Activated naive CD4-positive, alpha-beta T cell treated with anti-CD3 and anti-CD28 coated beads, Interleukin-2, amount 10 ng/mL, durations not matched to agents 7 days and 5 days (primary cell): ENCODE data around the gene HACD3.
"Not testable (repeated sequence)": the region's sequence is repeated elsewhere in the genome, so short reads cannot be mapped to it uniquely, and the experiment has no call there.

Source experiments
- CTCF ChIA-PET: fragments of 350-600 bp; sonication (Branson Sonifier 250); formaldehyde crosslinking; loops from one replicate; lab custom pipeline; 2021; ENCODE audit warnings: antibody characterized with exemption; lab: Charles Lee
- DNase-seq: peaks from one replicate; pipeline ENCODE4 v3.0.0-alpha.2; 2020
- H3K27ac Mint-ChIP-seq: one replicate; pipeline ENCODE4 v1.8.0; 2021; ENCODE audit warnings: mild to moderate bottlenecking, moderate library complexity, mixed read lengths
- H3K27me3 Mint-ChIP-seq: one replicate; pipeline ENCODE4 v1.8.0; 2021; ENCODE audit warnings: mild to moderate bottlenecking, mixed read lengths
- H3K36me3 Mint-ChIP-seq: one replicate; pipeline ENCODE4 v1.8.0; 2021; ENCODE audit warnings: mixed read lengths
- H3K4me1 Mint-ChIP-seq: one replicate; pipeline ENCODE4 v1.8.0; 2021; ENCODE audit warnings: mixed read lengths
- H3K4me3 Mint-ChIP-seq: one replicate; pipeline ENCODE4 v1.8.0; 2021; ENCODE audit warnings: mild to moderate bottlenecking, moderate library complexity, mixed read lengths
- H3K9me3 Mint-ChIP-seq: one replicate; pipeline ENCODE4 v1.8.0; 2021; ENCODE audit warnings: mixed read lengths

The HACD3 gene

GRCh38 chr15:65598468-65598867 is 68.2 kb downstream of the HACD3 start:
- Mint-ChIP-seq H3K27me3 (no peaks in the 10 kb centered on the region), H3K36me3 (peaks cover 51% of the 10 kb centered on the region), H3K4me1 (peaks cover 3% of the 10 kb centered on the region), H3K4me3 (no peak overlapping the region), H3K27ac (no peak overlapping the region), H3K9me3 (no peaks in the 10 kb centered on the region)
- DNase-seq: no peak
- CTCF ChIA-PET: no interaction called here

- Mint-ChIP-seq H3K27ac (no peak overlapping the region), H3K4me3 (no peak overlapping the region), H3K9me3 (no peaks in the 10 kb centered on the region), H3K36me3 (peaks cover 46% of the 10 kb centered on the region), H3K27me3 (no peaks in the 10 kb centered on the region), H3K4me1 (peaks cover 3% of the 10 kb centered on the region)
- CTCF ChIA-PET: no interaction called here
- no peak for DNase-seq
These were observed 69.4 kb downstream of the HACD3 start for GRCh38 chr15:65599677-65600076.

- CTCF ChIA-PET: no interaction called here
- H3K9me3 Mint-ChIP-seq: no peaks in the 10 kb centered on the region
- no peak overlapping the region for H3K4me3 Mint-ChIP-seq
- DNase-seq: no peak
- peaks cover 33% of the 10 kb centered on the region for H3K36me3 Mint-ChIP-seq
- H3K27me3 Mint-ChIP-seq: no peaks in the 10 kb centered on the region
- no peak overlapping the region for H3K27ac Mint-ChIP-seq
- H3K4me1 Mint-ChIP-seq: peaks cover 3% of the 10 kb centered on the region
These were observed 72.9 kb downstream of the HACD3 start for GRCh38 chr15:65603134-65603533.

DNA sequence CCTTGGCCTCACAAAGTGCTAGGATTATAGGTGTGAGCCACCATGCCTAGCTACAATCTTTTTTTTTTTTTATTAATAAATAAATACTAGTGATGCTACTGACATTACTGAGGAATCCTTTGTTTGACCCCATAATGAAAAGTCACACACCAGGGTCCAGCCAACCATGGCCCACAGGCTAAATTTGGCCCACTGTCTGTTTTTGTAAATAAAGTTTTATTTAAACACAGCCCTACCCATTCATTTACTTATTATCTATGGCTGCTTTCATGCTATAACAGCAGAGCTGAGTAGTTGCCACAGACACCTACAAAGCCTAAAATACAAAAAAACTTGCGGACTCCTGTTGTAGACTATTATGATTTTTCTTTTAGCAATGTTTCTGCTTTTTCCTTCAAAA is 73.3 kb downstream of the HACD3 start:
- CTCF ChIA-PET: no interaction called here
- Mint-ChIP-seq H3K4me1 (peaks cover 5% of the 10 kb centered on the region), H3K9me3 (no peaks in the 10 kb centered on the region), H3K4me3 (no peak overlapping the region), H3K36me3 (peaks cover 30% of the 10 kb centered on the region), H3K27me3 (no peaks in the 10 kb centered on the region), H3K27ac (no peak overlapping the region)
- no peak for DNase-seq

GRCh38 chr15:65610871-65611718 is 80.8 kb downstream of the HACD3 start, which contains the start of gene INTS14:
INTS14 (minus strand) TSS chr15:65611131; CDS start chr15:65607380, 3,751 bp downstream.
- peak; percentile 95 for DNase-seq
- peaks cover 4% of the 10 kb centered on the region for H3K27me3 Mint-ChIP-seq
- peaks cover 4% of the 10 kb centered on the region for H3K36me3 Mint-ChIP-seq
- CTCF ChIA-PET: interaction anchor here (0.8 to 2.3 kb wide), 10 partner anchors 12 to 258 kb away, joined by 3 to 9 read pairs (median 3); partner anchors contain the start of genes HACD3 and RAB11A
- peak within 1 kb of the TSS; percentile 96 for H3K27ac Mint-ChIP-seq
- peak within 1 kb of the TSS; percentile 88 for H3K4me3 Mint-ChIP-seq
- H3K9me3 Mint-ChIP-seq: no peaks in the 10 kb centered on the region
- peaks cover 37% of the 10 kb centered on the region for H3K4me1 Mint-ChIP-seq

- Mint-ChIP-seq H3K36me3 (peaks cover 5% of the 10 kb centered on the region), H3K4me3 (peak overlapping the region; percentile 88), H3K9me3 (no peaks in the 10 kb centered on the region), H3K4me1 (peaks cover 37% of the 10 kb centered on the region), H3K27me3 (peaks cover 4% of the 10 kb centered on the region), H3K27ac (peak overlapping the region; percentile 96)
- DNase-seq: no peak
- CTCF ChIA-PET: interaction anchor here (0.6 to 2.3 kb wide), 6 partner anchors 20 to 272 kb away, joined by 3 to 9 read pairs (median 4); partner anchors contain the start of gene RAB11A
These were observed 81.8 kb downstream of the HACD3 start for GRCh38 chr15:65611888-65612615.

DNA sequence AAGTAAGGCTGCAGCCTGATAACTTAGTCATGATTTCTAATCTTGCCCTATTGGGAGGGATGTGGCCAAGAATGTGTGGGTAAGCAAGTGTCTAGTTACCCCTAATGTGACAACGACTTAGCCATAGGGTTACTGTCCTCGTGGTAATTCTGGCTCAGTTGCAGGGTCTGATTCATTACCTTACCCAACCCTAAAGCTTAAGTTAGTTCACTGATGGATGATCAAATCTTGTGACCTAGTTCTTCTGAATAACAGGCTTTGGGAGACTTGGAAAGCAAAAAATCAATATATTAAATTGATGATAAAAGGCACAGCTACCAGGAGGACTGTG is 82.3 kb downstream of the HACD3 start:
- CTCF ChIA-PET: interaction anchor here (0.6 to 2.3 kb wide), 3 partner anchors 19 to 272 kb away, joined by 3 to 9 read pairs (median 5); no protein-coding TSS in a partner anchor
- Mint-ChIP-seq H3K27ac (no peak overlapping the region), H3K9me3 (no peaks in the 10 kb centered on the region), H3K4me3 (peak overlapping the region; percentile 88), H3K36me3 (peaks cover 3% of the 10 kb centered on the region), H3K27me3 (peaks cover 4% of the 10 kb centered on the region), H3K4me1 (peaks cover 37% of the 10 kb centered on the region)
- no peak for DNase-seq

DNA sequence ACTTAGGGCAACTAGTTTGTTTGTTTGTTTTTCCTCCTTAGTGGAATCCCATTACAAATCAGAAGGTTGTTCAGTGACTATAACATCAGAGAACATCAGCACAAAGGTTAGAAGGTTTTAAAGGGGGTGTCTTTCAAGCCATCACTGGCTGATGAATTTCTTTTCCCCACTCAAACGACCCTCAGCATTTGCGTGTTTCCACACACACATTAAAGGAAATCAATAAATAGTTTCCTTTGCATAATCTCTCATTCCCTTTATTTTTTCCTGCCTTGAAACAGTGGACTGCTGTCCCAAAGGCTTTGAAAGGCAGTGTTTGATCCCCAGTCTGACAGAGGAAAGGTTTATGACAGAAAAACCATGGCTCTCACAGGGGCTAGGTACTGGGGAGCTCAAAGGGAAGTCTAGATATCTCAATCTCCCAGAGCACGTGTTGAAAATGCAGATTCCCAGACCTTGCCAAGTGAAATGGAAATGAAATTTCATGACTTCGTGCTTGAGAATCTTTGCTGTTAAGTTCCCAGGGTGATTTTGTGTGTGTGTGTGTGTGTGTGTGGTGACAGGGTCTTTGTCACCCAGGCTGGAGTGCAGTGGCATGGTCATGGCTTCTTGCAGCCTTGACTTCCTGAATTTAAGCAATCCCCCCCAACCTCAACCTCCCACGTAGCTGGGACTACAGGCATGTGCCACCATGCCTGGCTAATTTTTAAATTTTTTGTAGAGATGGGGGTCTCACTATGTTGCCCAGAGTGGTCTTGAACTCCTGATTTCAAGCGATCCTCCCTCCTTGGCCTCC is 82.9 kb downstream of the HACD3 start:
- Mint-ChIP-seq H3K9me3 (no peaks in the 10 kb centered on the region), H3K4me3 (no peak overlapping the region), H3K36me3 (peaks cover 3% of the 10 kb centered on the region), H3K27ac (no peak overlapping the region), H3K27me3 (peaks cover 4% of the 10 kb centered on the region), H3K4me1 (peaks cover 37% of the 10 kb centered on the region)
- CTCF ChIA-PET: interaction anchor here (2.3 kb wide), 1 partner anchor 249 kb away, joined by 9 read pairs; no protein-coding TSS in a partner anchor
- no peak for DNase-seq

DNA sequence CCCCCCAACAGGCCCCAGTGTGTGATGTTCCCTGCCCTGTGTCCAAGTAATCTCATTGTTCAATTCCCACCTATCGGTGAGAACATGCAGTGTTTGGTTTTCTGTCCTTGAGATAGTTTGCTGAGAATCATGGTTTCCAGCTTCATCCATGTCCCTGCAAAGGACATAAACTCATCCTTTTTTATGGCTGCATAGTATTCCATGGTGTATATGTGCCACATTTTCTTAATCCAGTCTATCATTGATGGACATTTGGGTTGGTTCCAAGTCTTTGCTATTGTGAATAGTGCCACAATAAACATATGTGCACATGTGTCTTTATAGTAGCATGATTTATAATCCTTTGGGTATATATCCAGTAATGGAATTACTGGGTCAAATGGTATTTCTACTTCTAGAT is 85.6 kb downstream of the HACD3 start:
- H3K4me3 Mint-ChIP-seq, H3K9me3 Mint-ChIP-seq, H3K36me3 Mint-ChIP-seq, CTCF ChIA-PET, H3K27me3 Mint-ChIP-seq, H3K27ac Mint-ChIP-seq, DNase-seq: not testable (repeated sequence)
- peaks cover 17% of the 10 kb centered on the region for H3K4me1 Mint-ChIP-seq

DNA sequence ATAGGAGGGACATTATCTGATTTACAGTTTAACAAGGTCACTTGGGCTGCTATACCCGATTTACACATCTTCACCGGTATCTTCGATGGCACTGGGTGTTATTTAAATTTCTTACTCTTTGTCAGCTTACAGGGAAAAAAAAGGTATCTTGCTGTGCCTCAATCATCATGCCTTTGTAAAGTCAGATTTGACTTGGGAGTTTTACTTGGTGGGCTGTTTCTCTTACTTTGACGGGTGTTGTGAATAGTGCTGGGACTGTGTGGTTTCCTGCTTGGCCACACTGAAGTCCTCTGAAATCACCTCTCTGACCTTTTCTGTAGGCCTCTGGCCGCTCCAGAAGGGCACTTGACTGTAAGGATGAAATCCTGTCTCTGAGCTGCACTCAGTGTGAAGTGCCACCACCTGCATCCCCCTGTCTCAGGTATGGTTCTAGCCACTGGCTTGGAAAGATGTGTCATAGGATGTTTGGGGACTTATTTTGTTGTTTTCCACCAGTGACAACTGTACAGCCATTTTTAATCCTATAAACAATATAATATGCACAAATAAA is 88.4 kb downstream of the HACD3 start:
- no peaks in the 10 kb centered on the region for H3K27me3 Mint-ChIP-seq
- H3K9me3 Mint-ChIP-seq: no peaks in the 10 kb centered on the region
- no peak overlapping the region for H3K27ac Mint-ChIP-seq
- CTCF ChIA-PET: no interaction called here
- no peaks in the 10 kb centered on the region for H3K4me1 Mint-ChIP-seq
- H3K36me3 Mint-ChIP-seq: peaks cover 2% of the 10 kb centered on the region
- no peak for DNase-seq
- no peak overlapping the region for H3K4me3 Mint-ChIP-seq

- H3K4me3 Mint-ChIP-seq: no peak overlapping the region
- H3K27me3 Mint-ChIP-seq: no peaks in the 10 kb centered on the region
- CTCF ChIA-PET: no interaction called here
- no peaks in the 10 kb centered on the region for H3K4me1 Mint-ChIP-seq
- no peak for DNase-seq
- peaks cover 2% of the 10 kb centered on the region for H3K36me3 Mint-ChIP-seq
- no peak overlapping the region for H3K27ac Mint-ChIP-seq
- no peaks in the 10 kb centered on the region for H3K9me3 Mint-ChIP-seq
These were observed 89.5 kb downstream of the HACD3 start for GRCh38 chr15:65619626-65620290.

DNA sequence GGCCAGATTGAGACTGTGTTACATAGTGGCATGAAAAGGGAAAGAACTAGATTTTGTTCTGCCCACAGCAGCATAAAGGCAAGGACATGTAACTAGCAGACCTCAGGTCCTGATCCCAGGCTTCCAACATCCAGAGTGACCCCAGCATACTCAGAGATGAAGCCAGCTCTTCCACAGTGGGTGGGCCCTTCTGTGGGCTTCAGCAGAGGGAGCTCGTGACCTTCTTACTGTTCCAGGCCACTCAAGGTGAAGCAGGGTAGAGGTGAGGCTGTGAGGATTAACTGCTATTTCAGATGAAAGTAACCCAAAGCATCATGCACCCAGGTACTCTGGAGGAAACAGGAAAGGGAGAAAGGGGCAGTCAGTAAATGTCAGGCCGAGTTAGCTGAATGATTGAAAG is 90.6 kb downstream of the HACD3 start:
- H3K36me3 Mint-ChIP-seq: peaks cover 2% of the 10 kb centered on the region
- H3K27me3 Mint-ChIP-seq: no peaks in the 10 kb centered on the region
- no peaks in the 10 kb centered on the region for H3K4me1 Mint-ChIP-seq
- DNase-seq: no peak
- H3K9me3 Mint-ChIP-seq: no peaks in the 10 kb centered on the region
- CTCF ChIA-PET: interaction anchor here (1.4 kb wide), 1 partner anchor 16 kb away, joined by 5 read pairs; no protein-coding TSS in a partner anchor
- no peak overlapping the region for H3K4me3 Mint-ChIP-seq
- H3K27ac Mint-ChIP-seq: no peak overlapping the region

DNA sequence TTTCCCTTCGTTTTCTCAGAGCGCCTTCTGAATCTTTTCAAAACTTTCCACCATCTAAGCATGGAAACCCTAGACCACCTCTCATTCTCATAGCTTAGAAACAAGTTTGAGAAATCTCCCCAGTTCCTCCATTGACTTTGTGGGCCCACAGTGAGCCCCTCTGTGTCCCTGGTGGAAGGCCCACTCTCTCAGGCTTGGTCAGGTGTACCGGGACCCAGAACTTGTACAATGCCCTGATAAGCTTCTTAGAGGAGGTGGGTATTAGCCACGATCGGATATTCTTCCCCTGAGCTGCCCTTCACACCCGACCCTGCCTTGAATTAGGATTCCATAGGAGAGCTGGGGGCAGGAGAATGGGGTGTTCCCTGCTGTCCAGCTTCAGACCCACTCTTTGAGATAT is 91.4 kb downstream of the HACD3 start, which contains the start of gene SLC24A1:
SLC24A1 (plus strand) TSS at position 301 of the 400 bp plus-strand sequence. CDS start 2,143 bp downstream, outside the sequence.
- no peaks in the 10 kb centered on the region for H3K27me3 Mint-ChIP-seq
- no peaks in the 10 kb centered on the region for H3K36me3 Mint-ChIP-seq
- no peak within 1 kb of the TSS for H3K27ac Mint-ChIP-seq
- no peaks in the 10 kb centered on the region for H3K4me1 Mint-ChIP-seq
- CTCF ChIA-PET: interaction anchor here (0.6 to 1.4 kb wide), 2 partner anchors 15 to 234 kb away, joined by 3 to 5 read pairs; no protein-coding TSS in a partner anchor
- DNase-seq: no peak
- no peak within 1 kb of the TSS for H3K4me3 Mint-ChIP-seq
- H3K9me3 Mint-ChIP-seq: no peaks in the 10 kb centered on the region
